Inflammatory macrophage (primary cell): ENCODE results near the gene PXN.
A peak's percentile ranks its signal among the peaks of the same experiment; 100 is the strongest.
"Not testable (repeated sequence)": the region's sequence is repeated elsewhere in the genome, so short reads cannot be mapped to it uniquely, and the experiment has no call there.

Experiments
- DNase-seq, 2 donors: peaks; one replicate each; pipeline ENCODE4 v3.0.0-alpha.2; 2020 to 2022

Gene PXN

GRCh38 chr12:120206228-120206627 is 59.3 kb downstream of the PXN start:
- no peak for DNase-seq

GRCh38 chr12:120204171-120204570 is 61.4 kb downstream of the PXN start:
- no peak for DNase-seq

GRCh38 chr12:120200364-120200800 is 65.1 kb downstream of the PXN start:
- DNase-seq, result no peak

- DNase-seq, result peak; percentile 14 to 16
Observed at GRCh38 chr12:120199595-120200306, 65.8 kb downstream of the PXN start.

- DNase-seq, result no peak
Observed at GRCh38 chr12:120199025-120199424, 66.5 kb downstream of the PXN start.

GRCh38 chr12:120197542-120197887 is 68.0 kb downstream of the PXN start:
- no peak for DNase-seq

GRCh38 chr12:120196817-120197541 is 68.6 kb downstream of the PXN start:
- DNase-seq, result not testable (repeated sequence)

- no peak for DNase-seq
Observed at GRCh38 chr12:120196363-120196762, 69.2 kb downstream of the PXN start.

- DNase-seq, result peak; percentile 73 to 85
Observed at GRCh38 chr12:120194534-120195395, 70.8 kb downstream of the PXN start, which contains the start of gene GCN1. Gene GCN1, minus strand, starts transcription at chr12:120194715. Its CDS starts 18 bp downstream, at chr12:120194697.

- DNase-seq, result no peak
Observed at GRCh38 chr12:120194226-120194533, 71.3 kb downstream of the PXN start.

- not testable (repeated sequence) for DNase-seq
Observed at GRCh38 chr12:120193286-120193685, 72.2 kb downstream of the PXN start.

- no peak for DNase-seq
Observed at GRCh38 chr12:120190985-120191480, 74.5 kb downstream of the PXN start.

GRCh38 chr12:120190386-120190785 is 75.1 kb downstream of the PXN start:
- no peak for DNase-seq

GRCh38 chr12:120186654-120187053 is 78.9 kb downstream of the PXN start:
- no peak for DNase-seq

- no peak for DNase-seq
Observed at GRCh38 chr12:120183211-120183631, 82.3 kb downstream of the PXN start.

GRCh38 chr12:120181991-120182631 is 83.4 kb downstream of the PXN start:
- DNase-seq, result no peak

- DNase-seq, result no peak
Observed at GRCh38 chr12:120180975-120181374, 84.6 kb downstream of the PXN start.

GRCh38 chr12:120175537-120175936 is 90.0 kb downstream of the PXN start:
- no peak for DNase-seq

GRCh38 chr12:120175062-120175461 is 90.5 kb downstream of the PXN start:
- DNase-seq, result no peak

GRCh38 chr12:120172053-120172452 is 93.5 kb downstream of the PXN start:
- no peak for DNase-seq

GRCh38 chr12:120170631-120171030 is 94.9 kb downstream of the PXN start:
- no peak for DNase-seq

- no peak for DNase-seq
Observed at GRCh38 chr12:120169946-120170345, 95.6 kb downstream of the PXN start.

GRCh38 chr12:120168337-120168736 is 97.2 kb downstream of the PXN start:
- no peak for DNase-seq
